ENCODE results near the gene SLC9A4. TPM values are rescaled to one million over a fixed set of nuclear protein-coding genes. Genes with fewer than 3 reads are reported as not detected.

The SLC9A4 gene
- total RNA-seq, 1 experiment from 2014 or later = 0.07 TPM

DNA sequence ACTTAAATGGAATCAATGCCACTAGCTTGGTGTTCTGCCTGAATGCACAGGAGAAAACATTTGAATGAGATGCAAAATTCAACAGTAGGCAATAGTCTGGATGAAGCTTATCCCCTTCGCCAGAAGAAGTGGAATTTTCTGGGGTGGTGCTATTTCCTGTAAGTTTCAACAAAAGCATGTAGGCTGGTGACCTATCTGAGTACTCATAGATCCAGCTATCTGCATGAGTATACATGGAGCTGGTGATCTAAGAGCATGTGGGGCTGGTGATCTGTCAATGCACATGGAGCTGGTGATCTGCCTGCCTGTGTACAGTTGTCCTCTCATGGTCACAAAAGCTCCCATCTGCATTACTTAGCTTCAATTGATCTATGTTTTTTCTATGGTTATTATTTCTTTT lies 71.2 kb downstream of the SLC9A4 start:
- Histone ChIP-seq H3K79me2 (ENCODE audit: insufficient read depth, low read length) (no peaks in the 10 kb centered on the region), H3K4me3 (replicated peaks in 1 of 2; ENCODE audit: low read depth in 1 of 2, low read length in 2 of 2) (no peak overlapping the region), H3K9me2 (ENCODE audit: insufficient read depth) (no peaks in the 10 kb centered on the region), H3K9me3 (ENCODE audit: control insufficient read depth in 1 of 2, insufficient read depth in 1 of 2, low read depth in 1 of 2, low read length in 2 of 2) (no peaks in the 10 kb centered on the region; a peak in 1 of 4 replicates), H3K4me2 (ENCODE audit: low read length) (no peak overlapping the region), H4K20me1 (ENCODE audit: insufficient read depth) (no peaks in the 10 kb centered on the region), H3K36me3 (ENCODE audit: control insufficient read depth in 1 of 2, insufficient read depth in 2 of 2, low read length in 2 of 2) (no peaks in the 10 kb centered on the region), H3K27ac (ENCODE audit: low read depth, low read length) (no peak overlapping the region), H3K4me1 (ENCODE audit: control insufficient read depth in 1 of 2, insufficient read depth in 2 of 2, low read length in 2 of 2) (no peaks in the 10 kb centered on the region), H2AFZ (ENCODE audit: low read depth, low read length, poor library complexity, severe bottlenecking) (no peak overlapping the region), H3K9ac (ENCODE audit: low read length) (no peak overlapping the region), H3K27me3 (ENCODE audit: insufficient read depth, low read length) (no peaks in the 10 kb centered on the region)
- ChIA-PET RAD21 (ENCODE audit: low non-redundant PET in 1 of 2, low total read pairs in 2 of 2, uncharacterized antibody in 2 of 2, unreplicated experiment in 2 of 2) (no interaction called here), CTCF (no interaction called here), POLR2A (no interaction called here)
- intact Hi-C loops (cut with micrococcal nuclease) = no loop called here
- TF ChIP-seq EZH2phosphoT487 (IDR thresholded peaks at IDR 0.05; ENCODE audit: borderline replicate concordance) (no peak), SRF (IDR thresholded peaks at IDR 0.05; ENCODE audit: low read depth) (no peak), RAD21 (IDR thresholded peaks at IDR 0.05; ENCODE audit: low read depth) (no peak), CBX3 (IDR thresholded peaks at IDR 0.05; ENCODE audit: low read depth) (no peak), POLR2A (IDR thresholded peaks at IDR 0.05; ENCODE audit: borderline replicate concordance, extremely low read depth, insufficient read depth, insufficient read length) (no peak), TCF7L2 (IDR thresholded peaks at IDR 0.05; ENCODE audit: borderline replicate concordance, extremely low read depth, insufficient read depth, insufficient read length) (no peak), CEBPB (IDR thresholded peaks at IDR 0.05; ENCODE audit: low read depth) (no peak), FOSL1 (IDR thresholded peaks at IDR 0.05; ENCODE audit: low read depth) (no peak), SP1 (IDR thresholded peaks at IDR 0.05; ENCODE audit: low read depth) (no peak), ZFX (IDR thresholded peaks at IDR 0.05) (no peak)
- TF ChIP-seq, protein P1, sequence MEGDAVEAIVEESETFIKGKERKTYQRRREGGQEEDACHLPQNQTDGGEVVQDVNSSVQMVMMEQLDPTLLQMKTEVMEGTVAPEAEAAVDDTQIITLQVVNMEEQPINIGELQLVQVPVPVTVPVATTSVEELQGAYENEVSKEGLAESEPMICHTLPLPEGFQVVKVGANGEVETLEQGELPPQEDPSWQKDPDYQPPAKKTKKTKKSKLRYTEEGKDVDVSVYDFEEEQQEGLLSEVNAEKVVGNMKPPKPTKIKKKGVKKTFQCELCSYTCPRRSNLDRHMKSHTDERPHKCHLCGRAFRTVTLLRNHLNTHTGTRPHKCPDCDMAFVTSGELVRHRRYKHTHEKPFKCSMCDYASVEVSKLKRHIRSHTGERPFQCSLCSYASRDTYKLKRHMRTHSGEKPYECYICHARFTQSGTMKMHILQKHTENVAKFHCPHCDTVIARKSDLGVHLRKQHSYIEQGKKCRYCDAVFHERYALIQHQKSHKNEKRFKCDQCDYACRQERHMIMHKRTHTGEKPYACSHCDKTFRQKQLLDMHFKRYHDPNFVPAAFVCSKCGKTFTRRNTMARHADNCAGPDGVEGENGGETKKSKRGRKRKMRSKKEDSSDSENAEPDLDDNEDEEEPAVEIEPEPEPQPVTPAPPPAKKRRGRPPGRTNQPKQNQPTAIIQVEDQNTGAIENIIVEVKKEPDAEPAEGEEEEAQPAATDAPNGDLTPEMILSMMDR (IDR thresholded peaks at IDR 0.05 in 2 of 3, conservative IDR thresholded peaks at IDR 0.05 in 1 of 3; ENCODE audit: borderline replicate concordance in 1 of 3, insufficient read depth in 1 of 3, low read depth in 2 of 3, low read length in 2 of 3) = no peak
- no TSS peak for BruUV-seq (replicated peaks)
- ATAC-seq = no peak
- no peak for DNase-seq (ENCODE audit: low read depth, low spot score)

DNA sequence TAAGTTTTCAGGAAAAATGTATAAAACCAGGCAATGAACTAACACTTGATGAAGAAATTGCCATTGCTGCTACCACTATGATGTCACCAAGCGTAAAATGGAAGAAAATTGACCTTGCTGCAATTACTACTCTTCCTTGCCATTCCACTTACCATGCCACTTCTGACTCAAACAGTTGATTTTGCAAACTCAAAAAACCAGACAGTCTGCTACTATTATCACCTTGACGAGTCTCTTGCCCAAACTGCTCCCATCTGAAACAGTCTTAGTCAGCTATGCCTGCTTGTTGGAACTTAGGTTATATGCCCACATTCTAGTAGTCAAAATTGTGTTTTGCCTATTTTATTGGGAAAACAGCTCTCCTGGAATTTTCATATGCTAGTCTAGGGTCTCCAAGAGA lies 74.4 kb downstream of the SLC9A4 start:
- H3K36me3 ChIP-seq (ENCODE audit: control insufficient read depth in 1 of 2, insufficient read depth in 2 of 2, low read length in 2 of 2) = no peaks in the 10 kb centered on the region
- no peak overlapping the region for H3K9ac ChIP-seq (ENCODE audit: low read length)
- TF ChIP-seq ELF1 (IDR thresholded peaks at IDR 0.05; ENCODE audit: borderline replicate concordance, low read depth) (no peak), EZH2 (IDR thresholded peaks at IDR 0.05) (no peak), JUND (IDR thresholded peaks at IDR 0.05) (no peak)
- no peak overlapping the region for H3K27ac ChIP-seq (ENCODE audit: low read depth, low read length)
- ChIA-PET RAD21 (ENCODE audit: low non-redundant PET in 1 of 2, low total read pairs in 2 of 2, uncharacterized antibody in 2 of 2, unreplicated experiment in 2 of 2) (no interaction called here), POLR2A (no interaction called here), CTCF (no interaction called here)
- no peaks in the 10 kb centered on the region for H4K20me1 ChIP-seq (ENCODE audit: insufficient read depth)
- intact Hi-C loops (cut with micrococcal nuclease) = no loop called here
- no peaks in the 10 kb centered on the region for H3K79me2 ChIP-seq (ENCODE audit: insufficient read depth, low read length)
- no peak for DNase-seq (ENCODE audit: low read depth, low spot score)
- no peaks in the 10 kb centered on the region for H3K9me2 ChIP-seq (ENCODE audit: insufficient read depth)
- no peak for ATAC-seq
- no peaks in the 10 kb centered on the region; a peak in 1 of 4 replicates for H3K9me3 ChIP-seq (ENCODE audit: control insufficient read depth in 1 of 2, insufficient read depth in 1 of 2, low read depth in 1 of 2, low read length in 2 of 2)
- no peak overlapping the region for H2AFZ ChIP-seq (ENCODE audit: low read depth, low read length, poor library complexity, severe bottlenecking)
- no peaks in the 10 kb centered on the region for H3K4me1 ChIP-seq (ENCODE audit: control insufficient read depth in 1 of 2, insufficient read depth in 2 of 2, low read length in 2 of 2)
- BruUV-seq (replicated peaks) = no TSS peak
- no peak overlapping the region for H3K4me2 ChIP-seq (ENCODE audit: low read length)
- H3K27me3 ChIP-seq (ENCODE audit: insufficient read depth, low read length) = no peaks in the 10 kb centered on the region
- H3K4me3 ChIP-seq (replicated peaks in 1 of 2; ENCODE audit: low read depth in 1 of 2, low read length in 2 of 2) = no peak overlapping the region
